Omental fat pad (tissue), 4 donors: ENCODE measurements around the gene KIAA0232. TPM values are rescaled to one million over a fixed set of nuclear protein-coding genes. Genes with fewer than 3 reads are reported as not detected.

Experiments used
- ATAC-seq: fragments of 150-250 bp; one replicate; pipeline ENCODE4 v1.9.1; 2016; ENCODE audit warnings: mild to moderate bottlenecking, moderate library complexity; ENCODE audit not compliant: low FRiP score
- DNase-seq: peaks from one replicate; pipeline ENCODE4 v3.0.0-alpha.2; 2019; ENCODE audit warnings: low spot score
- total RNA-seq, 4 donors: library from RNA; depleted of rRNA; stranded (reverse); fragments of >200 nt; gene quantifications; one replicate each; pipeline ENCODE4 v1.1.0, GENCODE V29; 2016
- TF ChIP-seq, protein P1 (sequence below), 3 donors: fragments of 450-650 bp; IDR thresholded peaks; one replicate each; pipeline ENCODE4 v1.5.1; 2016 to 2017; ENCODE audit warnings: antibody characterized with exemption in 3 of 3, mild to moderate bottlenecking in 3 of 3, moderate library complexity in 2 of 3

Gene KIAA0232
- total RNA-seq, 4 donors from 2014 or later: 26.4 to 29.8 (median 27.0) TPM

DNA sequence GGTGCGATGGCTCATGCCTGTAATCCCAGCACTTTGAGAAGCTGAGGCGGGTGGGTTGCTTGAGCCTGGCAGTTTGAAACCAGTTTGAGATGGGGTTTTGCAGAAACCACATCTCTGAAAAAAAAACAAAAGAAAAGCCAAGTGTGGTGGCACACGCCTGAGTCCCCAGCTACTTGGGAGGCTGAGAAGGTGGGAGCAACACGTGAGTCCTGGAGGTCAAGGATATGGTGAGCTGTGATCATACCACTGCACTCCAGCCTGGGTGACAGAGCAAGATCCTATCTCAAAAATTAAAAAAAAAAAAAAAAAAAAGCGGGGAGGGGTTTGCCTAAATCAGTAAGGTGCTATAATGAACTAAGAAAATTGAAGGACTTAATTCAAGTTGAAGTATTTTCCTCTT is 68.9 kb downstream of the KIAA0232 start:
- no peak for DNase-seq
- ATAC-seq: no peak
- TF ChIP-seq, protein P1, sequence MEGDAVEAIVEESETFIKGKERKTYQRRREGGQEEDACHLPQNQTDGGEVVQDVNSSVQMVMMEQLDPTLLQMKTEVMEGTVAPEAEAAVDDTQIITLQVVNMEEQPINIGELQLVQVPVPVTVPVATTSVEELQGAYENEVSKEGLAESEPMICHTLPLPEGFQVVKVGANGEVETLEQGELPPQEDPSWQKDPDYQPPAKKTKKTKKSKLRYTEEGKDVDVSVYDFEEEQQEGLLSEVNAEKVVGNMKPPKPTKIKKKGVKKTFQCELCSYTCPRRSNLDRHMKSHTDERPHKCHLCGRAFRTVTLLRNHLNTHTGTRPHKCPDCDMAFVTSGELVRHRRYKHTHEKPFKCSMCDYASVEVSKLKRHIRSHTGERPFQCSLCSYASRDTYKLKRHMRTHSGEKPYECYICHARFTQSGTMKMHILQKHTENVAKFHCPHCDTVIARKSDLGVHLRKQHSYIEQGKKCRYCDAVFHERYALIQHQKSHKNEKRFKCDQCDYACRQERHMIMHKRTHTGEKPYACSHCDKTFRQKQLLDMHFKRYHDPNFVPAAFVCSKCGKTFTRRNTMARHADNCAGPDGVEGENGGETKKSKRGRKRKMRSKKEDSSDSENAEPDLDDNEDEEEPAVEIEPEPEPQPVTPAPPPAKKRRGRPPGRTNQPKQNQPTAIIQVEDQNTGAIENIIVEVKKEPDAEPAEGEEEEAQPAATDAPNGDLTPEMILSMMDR (IDR thresholded peaks at IDR 0.05): no peak

GRCh38 chr4:6851962-6852361 is 69.4 kb downstream of the KIAA0232 start:
- TF ChIP-seq, protein P1 (IDR thresholded peaks at IDR 0.05): no peak
- ATAC-seq: no peak
- DNase-seq: no peak

DNA sequence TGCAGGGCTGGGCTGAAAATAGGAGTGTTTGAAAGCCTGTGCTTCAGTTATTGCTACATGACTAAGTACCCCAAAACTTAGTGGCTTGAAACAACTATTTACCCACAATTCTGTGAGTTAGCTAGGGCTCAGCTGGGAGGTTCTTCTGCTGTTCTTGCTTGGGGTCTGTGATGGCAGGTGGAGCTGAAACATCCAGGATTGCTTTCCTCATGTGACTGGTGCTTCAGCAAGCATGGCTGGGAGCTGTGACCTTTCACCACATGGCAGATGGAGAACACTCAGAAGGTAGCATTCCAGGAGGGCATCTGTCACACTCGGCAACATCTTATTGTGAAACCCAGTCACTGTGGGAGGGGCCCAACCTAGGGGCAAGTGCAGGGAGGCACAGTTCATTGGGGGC is 70.1 kb downstream of the KIAA0232 start:
- ATAC-seq: no peak
- DNase-seq: no peak
- TF ChIP-seq, protein P1 (IDR thresholded peaks at IDR 0.05): no peak

DNA sequence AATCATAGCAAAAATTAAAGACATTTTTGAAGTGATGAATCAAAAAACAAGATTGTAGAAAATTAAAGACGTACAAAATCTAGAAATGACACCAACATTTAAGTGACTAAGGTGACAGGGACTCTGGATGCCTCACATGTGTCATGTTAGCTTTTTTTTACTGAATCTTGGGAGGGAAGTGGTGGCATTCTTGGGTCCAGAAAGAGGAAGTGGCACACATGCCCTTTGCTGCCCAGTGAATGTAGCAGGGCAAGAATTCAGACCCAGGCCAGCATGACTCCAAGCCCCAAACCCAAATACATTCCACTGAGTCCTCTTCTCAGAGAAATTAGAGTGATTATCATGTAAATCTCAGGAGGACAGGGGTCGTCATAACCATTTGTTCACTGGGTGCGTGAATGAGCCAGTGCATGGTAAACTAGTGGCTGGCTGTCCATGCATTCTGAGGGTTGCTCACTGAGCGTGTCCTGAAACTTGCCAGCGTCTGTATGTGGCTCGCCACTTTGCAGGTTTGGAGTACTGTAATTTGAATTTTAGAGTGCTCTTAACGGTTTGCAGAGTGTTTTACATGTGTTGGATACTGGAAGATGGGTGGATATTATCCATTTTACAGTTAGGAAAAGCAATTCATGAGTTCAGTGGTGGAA is 71.7 kb downstream of the KIAA0232 start:
- TF ChIP-seq, protein P1 (IDR thresholded peaks at IDR 0.05): no peak
- no peak for DNase-seq
- no peak for ATAC-seq

GRCh38 chr4:6855692-6856297 is 73.3 kb downstream of the KIAA0232 start:
- TF ChIP-seq, protein P1 (IDR thresholded peaks at IDR 0.05): no peak
- DNase-seq (no peak), ATAC-seq (no peak)

DNA sequence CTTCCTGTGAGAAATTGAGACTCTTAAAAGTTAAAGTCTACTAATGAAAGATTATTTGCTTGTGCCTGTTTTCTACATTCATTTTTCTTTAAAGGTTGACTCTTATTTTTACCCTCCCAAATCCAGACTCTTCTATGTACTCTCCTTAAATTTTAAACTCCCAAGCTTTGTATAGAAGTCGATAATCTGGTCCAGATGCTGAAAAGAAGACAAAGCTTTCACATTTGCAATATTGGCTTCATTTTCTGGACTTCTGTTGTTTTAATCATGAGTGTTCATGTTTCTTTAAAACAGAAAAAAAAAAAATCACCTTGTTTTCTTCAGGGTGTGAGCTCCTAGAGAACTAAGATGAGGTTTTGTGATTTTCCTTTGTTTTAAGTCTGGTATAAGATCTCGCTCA is 73.9 kb downstream of the KIAA0232 start:
- ATAC-seq: no peak

More for the DNA sequence above, 73.9 kb downstream of the KIAA0232 start:
- no peak for DNase-seq
- TF ChIP-seq, protein P1 (IDR thresholded peaks at IDR 0.05): no peak
